HepG2 (cell line): ENCODE measurements around the gene CDH12. TPM values are rescaled to one million over a fixed set of nuclear protein-coding genes. Genes with fewer than 3 reads are reported as not detected.

ENCODE experiments used
- ATAC-seq: fragments of 200-7000 bp; cut with Tn5 transposase; 3 replicates; pipeline ENCODE4 v1.9.1; 2020; ENCODE audit warnings: mild to moderate bottlenecking, moderate library complexity
- BruUV-seq: library from RNA; stranded (reverse); fragments of 400-500 nt; replicated peaks from 2 replicates; lab custom pipeline; 2021; lab: Mats Ljungman, UMichigan
- CTCF ChIA-PET: fragments of 300-600 bp; formaldehyde crosslinking; extraction: SDS; loops from one replicate; lab custom pipeline; 2021; ENCODE audit warnings: low total read pairs, inconsistent platforms, low intra/inter-chr PET ratio; lab: Yijun Ruan, JAX
- POLR2A ChIA-PET: fragments of 350-600 bp; sonication (Branson Sonifier 250); formaldehyde crosslinking; loops from one replicate; lab custom pipeline; 2020; ENCODE audit warnings: antibody characterized with exemption, inconsistent platforms; lab: Yijun Ruan, JAX
- DNase-seq: peaks from one replicate; pipeline ENCODE4 v3.0.0-alpha.2; 2015; ENCODE audit warnings: low spot score
- FAIRE-seq: peaks from 3 replicates; lab custom pipeline; 2011; peaks lifted over from hg19 to GRCh38; lab: Jason Lieb, UNC
- H2AFZ ChIP-seq: one replicate; pipeline ENCODE4 v1.6.1; 2011; ENCODE audit warnings: low read length, inconsistent platforms
- H3K27ac ChIP-seq: fragments of 300-600 bp; 3 replicates; pipeline ENCODE4 v1.8.0; 2011; ENCODE audit warnings: mixed run types, mild to moderate bottlenecking, mixed read lengths, low read length, inconsistent platforms; ENCODE audit not compliant: insufficient read depth; ENCODE audit errors: extremely low read length
- H3K27me3 ChIP-seq, 2 experiments: fragments of 200-600 bp in 1 of 2; 2 replicates in 1 of 2; 3 replicates in 1 of 2; pipeline versions ENCODE4 v1.6.0 to v1.8.0; 2011; ENCODE audit warnings: low read length in 2 of 2, mild to moderate bottlenecking in 2 of 2, moderate library complexity in 2 of 2, inconsistent platforms in 1 of 2; ENCODE audit not compliant: insufficient read depth in 2 of 2, control insufficient read depth in 1 of 2
- H3K36me3 ChIP-seq, 2 experiments: fragments of 200-600 bp in 1 of 2; replicated peaks in 1 of 2; 2 replicates in 1 of 2; 3 replicates in 1 of 2; pipeline versions ENCODE4 v1.5.1 to v1.8.0; 2011; ENCODE audit warnings: low read length in 2 of 2, inconsistent platforms in 1 of 2; ENCODE audit not compliant: insufficient read depth in 2 of 2, control insufficient read depth in 1 of 2
- H3K4me1 ChIP-seq: 2 replicates; pipeline ENCODE4 v1.5.1; 2012; ENCODE audit warnings: low read length, inconsistent platforms; ENCODE audit not compliant: insufficient read depth
- H3K4me2 ChIP-seq: 2 replicates; pipeline ENCODE4 v1.6.0; 2011; ENCODE audit warnings: low read depth, low read length, inconsistent platforms
- H3K4me3 ChIP-seq, 3 experiments: fragments of 200-600 bp in 1 of 3; sonication (generic), shearing (Covaris generic) in 1 of 3; replicated peaks in 1 of 3; 2 replicates each; pipeline ENCODE4 v1.5.1; 2011 to 2016; ENCODE audit warnings: low read length in 3 of 3, inconsistent platforms in 2 of 3, low read depth in 2 of 3, mild to moderate bottlenecking in 2 of 3, control low read depth in 1 of 3, mixed read lengths in 1 of 3; ENCODE audit not compliant: insufficient read depth in 1 of 3
- H3K79me2 ChIP-seq: one replicate; pipeline ENCODE4 v1.6.1; 2011; ENCODE audit warnings: low read length, inconsistent platforms; ENCODE audit not compliant: insufficient read depth
- H3K9ac ChIP-seq: 2 replicates; pipeline ENCODE4 v1.6.0; 2011; ENCODE audit warnings: mild to moderate bottlenecking, low read depth, low read length, inconsistent platforms; ENCODE audit not compliant: insufficient read depth
- H3K9me3 ChIP-seq: 2 replicates; pipeline ENCODE4 v1.5.1; 2012; ENCODE audit warnings: mild to moderate bottlenecking, low read length
- H4K20me1 ChIP-seq: 2 replicates; pipeline ENCODE4 v1.6.0; 2011; ENCODE audit warnings: inconsistent platforms, mild to moderate bottlenecking, low read length, moderate library complexity; ENCODE audit not compliant: insufficient read depth
- AGO2 ChIP-seq: fragments of 200-400 bp; formaldehyde crosslinking; optimal IDR thresholded peaks from 2 replicates; pipeline ENCODE3; 2017; ENCODE audit warnings: mild to moderate bottlenecking, low read depth, low read length, moderate library complexity
- BCLAF1 ChIP-seq: fragments of 450-650 bp; IDR thresholded peaks from 2 replicates; pipeline ENCODE4 v1.6.1; 2017; ENCODE audit warnings: mild to moderate bottlenecking
- CENPX ChIP-seq: sonication (generic); formaldehyde crosslinking; IDR thresholded peaks from 2 replicates; pipeline ENCODE4 v1.9.0; 2021; ENCODE audit warnings: mild to moderate bottlenecking, missing genetic modification reagents, moderate library complexity
- DR1 ChIP-seq: sonication (generic); formaldehyde crosslinking; IDR thresholded peaks from 2 replicates; pipeline ENCODE4 v1.8.0; 2021; ENCODE audit warnings: mild to moderate bottlenecking, missing genetic modification reagents, inconsistent platforms
- HNRNPLL ChIP-seq: fragments of 200-400 bp; formaldehyde crosslinking; IDR thresholded peaks from 2 replicates; pipeline ENCODE4 v1.6.1; 2017; ENCODE audit warnings: mild to moderate bottlenecking, low read depth, low read length; ENCODE audit not compliant: poor library complexity, severe bottlenecking
- PATZ1 ChIP-seq: sonication (generic); formaldehyde crosslinking; IDR thresholded peaks from 2 replicates; pipeline ENCODE4 v1.4.0; 2020; ENCODE audit warnings: missing genetic modification reagents
- PAWR ChIP-seq: sonication (generic); formaldehyde crosslinking; IDR thresholded peaks from 2 replicates; pipeline ENCODE4 v1.4.0; 2020; ENCODE audit warnings: missing genetic modification reagents, mild to moderate bottlenecking, borderline replicate concordance
- SIN3B ChIP-seq: fragments of 150-350 bp; IDR thresholded peaks from 2 replicates; pipeline ENCODE4 v1.6.1; 2014; ENCODE audit warnings: low read length
- SRSF1 ChIP-seq: fragments of 200-400 bp; formaldehyde crosslinking; optimal IDR thresholded peaks from 2 replicates; pipeline ENCODE3; 2017; ENCODE audit warnings: mild to moderate bottlenecking, low read depth, low read length, moderate library complexity
- ZFP36L1 ChIP-seq: sonication (generic); formaldehyde crosslinking; IDR thresholded peaks from 2 replicates; pipeline ENCODE4 v1.8.0; 2022; ENCODE audit warnings: mild to moderate bottlenecking, missing genetic modification reagents, moderate library complexity
- ZNF331 ChIP-seq: sonication (generic); formaldehyde crosslinking; IDR thresholded peaks from 2 replicates; pipeline ENCODE4 v1.4.0; 2020; ENCODE audit warnings: missing genetic modification reagents
- ZNF569 ChIP-seq: sonication (generic); formaldehyde crosslinking; IDR thresholded peaks from 2 replicates; pipeline ENCODE4 v1.5.0; 2020; ENCODE audit warnings: mild to moderate bottlenecking, missing genetic modification reagents, moderate library complexity, borderline replicate concordance
- ZNF83 ChIP-seq: sonication (generic); formaldehyde crosslinking; IDR thresholded peaks from 2 replicates; pipeline ENCODE4 v1.4.0; 2020; ENCODE audit warnings: missing genetic modification reagents, mild to moderate bottlenecking, borderline replicate concordance
- in situ Hi-C: cut with HindIII; loops from 2 replicates; pipeline ENCODE4 v1.10.0; 2017; ENCODE audit warnings: low pct_unique_long_range_greater_than_20kb; ENCODE audit not compliant: extremely low pct_ligation_motif_present
- intact Hi-C: fragments of 100-400 bp; cut with micrococcal nuclease; formaldehyde crosslinking; loops from one replicate; pipeline ENCODE4 v1.10.0; 2022; ENCODE audit not compliant: unreplicated experiment
- polyA plus RNA-seq, 8 experiments: library from polyadenylated mRNA; depleted of rRNA in 3 of 8; stranded (reverse) in 7 of 8; unstranded in 1 of 8; fragments of >200 nt; fragmentation: Illumina TruSeq in 4 of 8; extraction: Trizol in 4 of 8; gene quantifications; 2 replicates each; pipeline versions ENCODE4 v1.2.1 to v1.2.3, GENCODE V29; 2011 to 2016; ENCODE audit warnings: low read depth in 4 of 8, missing spikeins in 1 of 8, mixed read lengths in 1 of 8; ENCODE audit not compliant: insufficient read depth in 1 of 8
- total RNA-seq, 5 experiments: library from RNA; depleted of rRNA; stranded (reverse); fragments of >200 nt; fragmentation: Illumina TruSeq; extraction: Trizol; gene quantifications; 2 replicates each; pipeline ENCODE4 v1.2.3, GENCODE V29; 2016; ENCODE audit warnings: low read depth in 1 of 5

CDH12 gene
- total and polyA plus RNA-seq, 2 of the 13 experiments (the other 11 are each of a cell fraction or from before 2014, with no cell fraction given) = not detected

- in situ Hi-C loops = no loop called here
- ATAC-seq = no peak
- Histone ChIP-seq H3K36me3 (no peaks in the 10 kb centered on the region), H3K4me1 (no peaks in the 10 kb centered on the region), H3K9me3 (peaks cover 13% of the 10 kb centered on the region), H2AFZ (no peak overlapping the region), H3K4me3 (no peak overlapping the region), H3K4me2 (no peak overlapping the region), H3K27me3 (no peaks in the 10 kb centered on the region), H3K9ac (no peak overlapping the region), H3K27ac (no peak overlapping the region), H3K79me2 (no peaks in the 10 kb centered on the region), H4K20me1 (no peaks in the 10 kb centered on the region)
- ChIA-PET POLR2A (no interaction called here), CTCF (no interaction called here)
- intact Hi-C loops = no loop called here
- FAIRE-seq = no peak
- TF ChIP-seq ZFP36L1 (CRISPR knock-in tag) = no peak
- TF ChIP-seq SIN3B = no peak
- TF ChIP-seq CENPX (CRISPR knock-in tag) = no peak
- no peak for TF ChIP-seq SRSF1
- TF ChIP-seq PAWR (CRISPR knock-in tag) = no peak
- DNase-seq = no peak
- BruUV-seq = no TSS peak
These were observed 280.2 kb downstream of the CDH12 start for GRCh38 chr5:22572941-22573340.

- CTCF ChIA-PET = no interaction called here
- H3K4me3 ChIP-seq = no peak overlapping the region
- POLR2A ChIA-PET = no interaction called here
- DNase-seq (no peak), ATAC-seq (no peak), FAIRE-seq (no peak)
- H3K4me1 ChIP-seq = no peaks in the 10 kb centered on the region
- no peaks in the 10 kb centered on the region for H3K27me3 ChIP-seq
- no peaks in the 10 kb centered on the region for H3K79me2 ChIP-seq
- no peaks in the 10 kb centered on the region for H3K36me3 ChIP-seq
- H3K9ac ChIP-seq = no peak overlapping the region
- intact Hi-C loops (no loop called here), in situ Hi-C loops (no loop called here)
- H3K27ac ChIP-seq = no peak overlapping the region
- BruUV-seq = no TSS peak
- no peak overlapping the region for H3K4me2 ChIP-seq
- no peaks in the 10 kb centered on the region for H4K20me1 ChIP-seq
- no peak overlapping the region for H2AFZ ChIP-seq
- peaks cover 14% of the 10 kb centered on the region for H3K9me3 ChIP-seq
- TF ChIP-seq BCLAF1 (no peak), PATZ1 (CRISPR knock-in tag) (no peak), ZNF569 (CRISPR knock-in tag) (no peak), ZNF331 (no peak), AGO2 (no peak), ZNF83 (no peak), DR1 (CRISPR knock-in tag) (no peak), HNRNPLL (no peak)
These were observed 285.2 kb downstream of the CDH12 start for GRCh38 chr5:22567983-22568382.
